Vagina (tissue), 2 donors: ENCODE results near the gene PSMB9.

Experiments
- POLR2A ChIP-seq, 2 donors: fragments of 450-650 bp; IDR thresholded peaks; one replicate each; pipeline ENCODE4 v1.6.1; 2017; ENCODE audit warnings: antibody characterized with exemption in 2 of 2, mild to moderate bottlenecking in 2 of 2, moderate library complexity in 2 of 2
- POLR2AphosphoS5 ChIP-seq, 2 donors: sonication (generic); formaldehyde crosslinking; IDR thresholded peaks; one replicate each; pipeline ENCODE4 v1.9.0; 2017; ENCODE audit warnings: antibody characterized with exemption in 2 of 2, mild to moderate bottlenecking in 2 of 2, low read depth in 1 of 2; ENCODE audit not compliant: insufficient read depth in 1 of 2
- TF ChIP-seq, protein P1 (sequence below), 3 experiments: fragments of 450-650 bp in 2 of 3; fragments of 200-600 bp in 1 of 3; sonication (generic) in 1 of 3; IDR thresholded peaks; one replicate each; pipeline ENCODE4 v1.5.1; 2017 to 2019; ENCODE audit warnings: antibody characterized with exemption in 3 of 3, mild to moderate bottlenecking in 2 of 3, moderate library complexity in 2 of 3

DNA sequence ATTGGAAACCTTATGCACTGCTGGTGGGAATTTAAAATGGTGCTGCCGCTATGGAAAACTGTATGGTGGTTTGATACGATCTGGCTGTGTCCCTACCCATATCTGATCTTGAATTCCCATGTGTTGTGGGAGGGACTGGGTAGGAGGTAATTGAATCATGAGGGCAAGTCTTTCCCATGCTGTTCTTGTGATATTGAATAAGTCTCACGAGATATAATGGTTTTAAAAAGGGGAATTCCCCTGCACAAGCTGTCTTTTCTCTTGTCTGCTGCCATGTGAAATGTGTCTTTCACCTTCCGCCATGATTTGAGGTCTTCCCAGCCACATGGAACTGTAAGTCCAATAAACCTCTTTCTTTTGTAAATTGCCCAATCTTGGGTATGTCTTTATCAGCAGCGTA lies 20.3 kb upstream of the PSMB9 start:
- TF ChIP-seq POLR2A (IDR thresholded peaks at IDR 0.05) (no peak), POLR2AphosphoS5 (IDR thresholded peaks at IDR 0.05; ENCODE audit: insufficient read depth in 1 of 2, low read depth in 1 of 2) (no peak)
- TF ChIP-seq, protein P1, sequence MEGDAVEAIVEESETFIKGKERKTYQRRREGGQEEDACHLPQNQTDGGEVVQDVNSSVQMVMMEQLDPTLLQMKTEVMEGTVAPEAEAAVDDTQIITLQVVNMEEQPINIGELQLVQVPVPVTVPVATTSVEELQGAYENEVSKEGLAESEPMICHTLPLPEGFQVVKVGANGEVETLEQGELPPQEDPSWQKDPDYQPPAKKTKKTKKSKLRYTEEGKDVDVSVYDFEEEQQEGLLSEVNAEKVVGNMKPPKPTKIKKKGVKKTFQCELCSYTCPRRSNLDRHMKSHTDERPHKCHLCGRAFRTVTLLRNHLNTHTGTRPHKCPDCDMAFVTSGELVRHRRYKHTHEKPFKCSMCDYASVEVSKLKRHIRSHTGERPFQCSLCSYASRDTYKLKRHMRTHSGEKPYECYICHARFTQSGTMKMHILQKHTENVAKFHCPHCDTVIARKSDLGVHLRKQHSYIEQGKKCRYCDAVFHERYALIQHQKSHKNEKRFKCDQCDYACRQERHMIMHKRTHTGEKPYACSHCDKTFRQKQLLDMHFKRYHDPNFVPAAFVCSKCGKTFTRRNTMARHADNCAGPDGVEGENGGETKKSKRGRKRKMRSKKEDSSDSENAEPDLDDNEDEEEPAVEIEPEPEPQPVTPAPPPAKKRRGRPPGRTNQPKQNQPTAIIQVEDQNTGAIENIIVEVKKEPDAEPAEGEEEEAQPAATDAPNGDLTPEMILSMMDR (IDR thresholded peaks at IDR 0.05), result no peak
